Large intestine (tissue), 3 donors: ENCODE measurements around the gene NEMP1. TPM values are rescaled to one million over a fixed set of nuclear protein-coding genes. Genes with fewer than 3 reads are reported as not detected.

Source experiments
- DNase-seq, 2 donors: peaks; one replicate each; pipeline versions ENCODE4 v3.0.0 to v3.0.0-alpha.2; 2013
- H3K27ac ChIP-seq: one replicate; pipeline ENCODE4 v1.5.1; 2013; ENCODE audit warnings: low read length
- H3K27me3 ChIP-seq: 2 replicates; pipeline ENCODE4 v1.6.1; 2013; ENCODE audit warnings: low read length; ENCODE audit not compliant: control insufficient read depth, insufficient read depth
- H3K36me3 ChIP-seq: 2 replicates; pipeline ENCODE4 v1.6.1; 2013; ENCODE audit warnings: low read length; ENCODE audit not compliant: control insufficient read depth, insufficient read depth
- H3K4me1 ChIP-seq: one replicate; pipeline ENCODE4 v1.6.1; 2013; ENCODE audit warnings: low read length; ENCODE audit not compliant: control insufficient read depth, insufficient read depth
- H3K4me3 ChIP-seq: one replicate; pipeline ENCODE4 v1.5.1; 2013; ENCODE audit warnings: low read length
- H3K9me3 ChIP-seq: one replicate; pipeline ENCODE4 v1.6.1; 2013; ENCODE audit warnings: mild to moderate bottlenecking, low read depth, low read length, moderate library complexity; ENCODE audit not compliant: control insufficient read depth
- WGBS: methylation state at CpG from one replicate; pipeline ENCODE4 v1.1.5; 2013; ENCODE audit warnings: low lambda C conversion rate; ENCODE audit not compliant: insufficient coverage; 5-methylcytosine and 5-hydroxymethylcytosine counted together
- polyA plus RNA-seq: library from polyadenylated mRNA; unstranded; fragments of 120-200 nt; gene quantifications from one replicate; pipeline ENCODE4 v1.2.1, GENCODE V29; 2013

The NEMP1 gene
- polyA plus RNA-seq, 1 donor = 12.0 TPM

- Histone ChIP-seq H3K4me1 (peaks cover 7% of the 10 kb centered on the region), H3K9me3 (no peaks in the 10 kb centered on the region), H3K4me3 (no peak overlapping the region), H3K27ac (no peak overlapping the region), H3K27me3 (no peaks in the 10 kb centered on the region), H3K36me3 (peaks cover 79% of the 10 kb centered on the region)
- DNase-seq = no peak
- no CpG with 5 or more reads among the region's 8 CpGs for WGBS
These were observed 18.4 kb upstream of the NEMP1 start for GRCh38 chr12:57096748-57097553.

- H3K4me3 ChIP-seq = no peak overlapping the region
- peaks cover 86% of the 10 kb centered on the region for H3K36me3 ChIP-seq
- no CpG with 5 or more reads among the region's 6 CpGs for WGBS
- H3K9me3 ChIP-seq = no peaks in the 10 kb centered on the region
- peak in 1 of 2 donors; percentile 26 for DNase-seq
- H3K27me3 ChIP-seq = no peaks in the 10 kb centered on the region
- peaks cover 10% of the 10 kb centered on the region for H3K4me1 ChIP-seq
- no peak overlapping the region for H3K27ac ChIP-seq
These were observed 17.5 kb upstream of the NEMP1 start for GRCh38 chr12:57096099-57096572.

- H3K27me3 ChIP-seq = no peaks in the 10 kb centered on the region
- no peaks in the 10 kb centered on the region for H3K9me3 ChIP-seq
- no CpG with 5 or more reads among the region's 3 CpGs for WGBS
- H3K36me3 ChIP-seq = peaks cover 89% of the 10 kb centered on the region
- H3K27ac ChIP-seq = no peak overlapping the region
- H3K4me3 ChIP-seq = no peak overlapping the region
- DNase-seq = no peak
- H3K4me1 ChIP-seq = peaks cover 17% of the 10 kb centered on the region
These were observed 16.8 kb upstream of the NEMP1 start for GRCh38 chr12:57095440-57095839.

GRCh38 chr12:57094208-57095160 lies 15.9 kb upstream of the NEMP1 start:
- Histone ChIP-seq H3K27me3 (no peaks in the 10 kb centered on the region), H3K4me3 (no peak overlapping the region), H3K27ac (no peak overlapping the region), H3K9me3 (no peaks in the 10 kb centered on the region), H3K36me3 (peaks cover 81% of the 10 kb centered on the region), H3K4me1 (peaks cover 15% of the 10 kb centered on the region)
- no peak for DNase-seq
- WGBS = no CpG with 5 or more reads among the region's 15 CpGs

GRCh38 chr12:57093415-57094207 lies 15.0 kb upstream of the NEMP1 start:
- peaks cover 72% of the 10 kb centered on the region for H3K36me3 ChIP-seq
- peaks cover 15% of the 10 kb centered on the region for H3K4me1 ChIP-seq

GRCh38 chr12:57092876-57093414 lies 14.4 kb upstream of the NEMP1 start:
- no peak overlapping the region for H3K4me3 ChIP-seq
- no peak for DNase-seq
- no peaks in the 10 kb centered on the region for H3K9me3 ChIP-seq
- no peaks in the 10 kb centered on the region for H3K27me3 ChIP-seq
- H3K36me3 ChIP-seq = peaks cover 65% of the 10 kb centered on the region
- no peak overlapping the region for H3K27ac ChIP-seq
- no CpG with 5 or more reads among the region's 4 CpGs for WGBS
- H3K4me1 ChIP-seq = peaks cover 20% of the 10 kb centered on the region

More at GRCh38 chr12:57093415-57094207, 15.0 kb upstream of the NEMP1 start:
- Histone ChIP-seq H3K4me3 (no peak overlapping the region), H3K27ac (peak overlapping the region; percentile 35), H3K27me3 (no peaks in the 10 kb centered on the region), H3K9me3 (no peaks in the 10 kb centered on the region)
- WGBS = no CpG with 5 or more reads among the region's 24 CpGs
- DNase-seq = peak; percentile 37 to 44

GRCh38 chr12:57092529-57092862 lies 13.9 kb upstream of the NEMP1 start:
- WGBS = 60% methylated on average over 1 of the region's 5 CpGs
- no peak overlapping the region for H3K27ac ChIP-seq
- peaks cover 22% of the 10 kb centered on the region for H3K4me1 ChIP-seq
- peaks cover 62% of the 10 kb centered on the region for H3K36me3 ChIP-seq
- no peaks in the 10 kb centered on the region for H3K27me3 ChIP-seq
- no peak for DNase-seq
- no peak overlapping the region for H3K4me3 ChIP-seq
- H3K9me3 ChIP-seq = no peaks in the 10 kb centered on the region

GRCh38 chr12:57091638-57092528 lies 13.3 kb upstream of the NEMP1 start:
- 100% methylated on average over 2 of the region's 25 CpGs for WGBS
- Histone ChIP-seq H3K9me3 (no peaks in the 10 kb centered on the region), H3K27ac (no peak overlapping the region), H3K4me3 (no peak overlapping the region), H3K27me3 (no peaks in the 10 kb centered on the region), H3K4me1 (peaks cover 22% of the 10 kb centered on the region), H3K36me3 (peaks cover 57% of the 10 kb centered on the region)
- DNase-seq = no peak

- Histone ChIP-seq H3K36me3 (peaks cover 49% of the 10 kb centered on the region), H3K4me3 (peak overlapping the region; percentile 80), H3K9me3 (no peaks in the 10 kb centered on the region), H3K27ac (no peak overlapping the region), H3K4me1 (peaks cover 22% of the 10 kb centered on the region), H3K27me3 (no peaks in the 10 kb centered on the region)
- no CpG with 5 or more reads among the region's 22 CpGs for WGBS
- no peak for DNase-seq
These were observed 12.5 kb upstream of the NEMP1 start for GRCh38 chr12:57090924-57091637.
